Gastrocnemius medialis (tissue), 4 donors: ENCODE results near the gene TOR4A. TPM values are rescaled to one million over a fixed set of nuclear protein-coding genes. Genes with fewer than 3 reads are reported as not detected.

Source experiments
- ATAC-seq, 2 donors: fragments of 150-250 bp; one replicate each; pipeline ENCODE4 v1.9.1; 2016
- DNase-seq, 2 donors: peaks; one replicate each; pipeline ENCODE4 v3.0.0-alpha.2; 2019
- H3K27ac ChIP-seq, 4 donors: fragments of 200-600 bp; sonication (generic); 1 replicate in 1 of 4; 2 replicates in 3 of 4; pipeline ENCODE4 v1.5.1; 2016 to 2018; ENCODE audit warnings: mild to moderate bottlenecking in 2 of 4, moderate library complexity in 1 of 4
- H3K27me3 ChIP-seq, 3 donors: fragments of 200-600 bp; sonication (generic) in 2 of 3; 1 replicate in 1 of 3; 2 replicates in 2 of 3; pipeline versions ENCODE4 v1.5.1 to v1.6.0; 2016 to 2019; ENCODE audit warnings: mild to moderate bottlenecking in 1 of 3, moderate library complexity in 1 of 3
- H3K36me3 ChIP-seq, 2 donors: fragments of 200-600 bp; sonication (generic) in 1 of 2; one replicate each; pipeline ENCODE4 v1.5.1; 2017 to 2018
- H3K4me1 ChIP-seq, 2 donors: fragments of 200-600 bp; sonication (generic) in 1 of 2; one replicate each; pipeline ENCODE4 v1.5.1; 2016 to 2017; ENCODE audit warnings: mild to moderate bottlenecking in 2 of 2
- H3K4me3 ChIP-seq, 4 donors: fragments of 200-600 bp; sonication (generic) in 3 of 4; 1 replicate in 1 of 4; 2 replicates in 3 of 4; pipeline ENCODE4 v1.5.1; 2016 to 2019; ENCODE audit warnings: mild to moderate bottlenecking in 2 of 4
- H3K9me3 ChIP-seq, 3 donors: fragments of 200-600 bp; sonication (generic) in 2 of 3; 1 replicate in 1 of 3; 2 replicates in 2 of 3; pipeline ENCODE4 v1.5.1; 2016 to 2019
- POLR2A ChIP-seq, 2 donors: fragments of 450-650 bp; IDR thresholded peaks; one replicate each; pipeline ENCODE4 v1.6.1; 2017; ENCODE audit warnings: antibody characterized with exemption in 2 of 2, mild to moderate bottlenecking in 2 of 2, moderate library complexity in 2 of 2
- in situ Hi-C, 4 donors: fragments of 200-750 bp; cut with MboI; loops; one replicate each; pipeline versions ENCODE4 v1.15.0 to v1.8.0; 2017; ENCODE audit warnings: low sequenced_read_pairs in 4 of 4
- intact Hi-C: fragments of 100-400 bp; cut with DNase I; formaldehyde crosslinking; loops from one replicate; pipeline ENCODE4 v1.15.1; 2023; ENCODE audit warnings: low total_unique reads
- total RNA-seq, 4 donors: library from RNA; depleted of rRNA; stranded (reverse); fragments of >200 nt; gene quantifications; one replicate each; pipeline versions ENCODE4 v1.1.0 to v1.2.3, GENCODE V29; 2016
- TF ChIP-seq, protein P1 (sequence below), 5 experiments: fragments of 450-650 bp in 3 of 5; fragments of 200-600 bp in 2 of 5; sonication (generic) in 2 of 5; IDR thresholded peaks in 4 of 5; conservative IDR thresholded peaks in 1 of 5; 1 replicate in 4 of 5; 2 replicates in 1 of 5; pipeline ENCODE4 v1.5.1; 2016 to 2019; ENCODE audit warnings: antibody characterized with exemption in 5 of 5, mild to moderate bottlenecking in 3 of 5, moderate library complexity in 3 of 5

TOR4A gene
- total RNA-seq, 4 donors from 2014 or later = 1.2 to 2.8 (median 1.7) TPM

DNA sequence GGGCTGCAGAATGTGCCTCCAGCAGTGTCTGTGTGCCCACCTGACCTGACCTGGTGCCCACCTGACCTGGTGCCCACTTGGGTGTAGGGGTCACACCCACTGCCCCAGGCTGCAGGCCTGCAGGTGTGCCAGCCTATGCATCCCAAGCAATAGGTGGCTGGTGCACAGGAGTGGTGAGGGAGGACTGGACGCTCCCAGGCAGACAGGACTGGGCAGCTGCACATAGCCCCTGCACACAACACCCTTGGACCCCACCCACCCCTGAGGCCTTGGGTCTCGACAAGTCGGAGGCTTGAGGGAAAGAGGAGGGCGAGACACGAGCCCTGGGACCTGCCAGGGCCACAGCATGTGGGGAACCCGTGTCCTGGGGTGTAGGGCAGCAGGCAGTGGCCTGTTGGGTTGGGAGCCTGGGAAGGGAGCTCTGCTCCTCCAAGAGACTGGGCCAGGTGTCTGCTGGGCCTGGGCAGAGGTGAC, 35.4 kb downstream of the TOR4A start:
- DNase-seq = no peak
- in situ Hi-C loops = no loop called here

GRCh38 chr9:137313326-137313936, 35.9 kb downstream of the TOR4A start:
- H3K36me3 ChIP-seq = no peaks in the 10 kb centered on the region
- no peak overlapping the region for H3K4me3 ChIP-seq
- peaks cover 0 to 6% of the 10 kb centered on the region in 2 donors for H3K4me1 ChIP-seq
- intact Hi-C loops (no loop called here), in situ Hi-C loops (no loop called here)
- H3K27me3 ChIP-seq = peaks cover 12 to 29% (median 25%) of the 10 kb centered on the region in 3 donors
- DNase-seq (no peak), ATAC-seq (no peak)
- H3K27ac ChIP-seq = no peak overlapping the region
- TF ChIP-seq POLR2A (IDR thresholded peaks at IDR 0.05) = no peak
- TF ChIP-seq, protein P1, sequence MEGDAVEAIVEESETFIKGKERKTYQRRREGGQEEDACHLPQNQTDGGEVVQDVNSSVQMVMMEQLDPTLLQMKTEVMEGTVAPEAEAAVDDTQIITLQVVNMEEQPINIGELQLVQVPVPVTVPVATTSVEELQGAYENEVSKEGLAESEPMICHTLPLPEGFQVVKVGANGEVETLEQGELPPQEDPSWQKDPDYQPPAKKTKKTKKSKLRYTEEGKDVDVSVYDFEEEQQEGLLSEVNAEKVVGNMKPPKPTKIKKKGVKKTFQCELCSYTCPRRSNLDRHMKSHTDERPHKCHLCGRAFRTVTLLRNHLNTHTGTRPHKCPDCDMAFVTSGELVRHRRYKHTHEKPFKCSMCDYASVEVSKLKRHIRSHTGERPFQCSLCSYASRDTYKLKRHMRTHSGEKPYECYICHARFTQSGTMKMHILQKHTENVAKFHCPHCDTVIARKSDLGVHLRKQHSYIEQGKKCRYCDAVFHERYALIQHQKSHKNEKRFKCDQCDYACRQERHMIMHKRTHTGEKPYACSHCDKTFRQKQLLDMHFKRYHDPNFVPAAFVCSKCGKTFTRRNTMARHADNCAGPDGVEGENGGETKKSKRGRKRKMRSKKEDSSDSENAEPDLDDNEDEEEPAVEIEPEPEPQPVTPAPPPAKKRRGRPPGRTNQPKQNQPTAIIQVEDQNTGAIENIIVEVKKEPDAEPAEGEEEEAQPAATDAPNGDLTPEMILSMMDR (IDR thresholded peaks at IDR 0.05 in 4 of 5, conservative IDR thresholded peaks at IDR 0.05 in 1 of 5) = no peak
- H3K9me3 ChIP-seq = no peaks in the 10 kb centered on the region

More for the DNA sequence above, 35.4 kb downstream of the TOR4A start:
- ATAC-seq = no peak
- no peaks in the 10 kb centered on the region for H3K9me3 ChIP-seq
- TF ChIP-seq, protein P1 (IDR thresholded peaks at IDR 0.05 in 4 of 5, conservative IDR thresholded peaks at IDR 0.05 in 1 of 5) = no peak
- TF ChIP-seq POLR2A (IDR thresholded peaks at IDR 0.05) = no peak
- H3K36me3 ChIP-seq = no peaks in the 10 kb centered on the region
- H3K4me3 ChIP-seq = no peak overlapping the region
- peaks cover 12 to 33% (median 26%) of the 10 kb centered on the region in 3 donors for H3K27me3 ChIP-seq
- intact Hi-C loops = no loop called here
- peaks cover 0 to 6% of the 10 kb centered on the region in 2 donors for H3K4me1 ChIP-seq
- no peak overlapping the region for H3K27ac ChIP-seq

DNA sequence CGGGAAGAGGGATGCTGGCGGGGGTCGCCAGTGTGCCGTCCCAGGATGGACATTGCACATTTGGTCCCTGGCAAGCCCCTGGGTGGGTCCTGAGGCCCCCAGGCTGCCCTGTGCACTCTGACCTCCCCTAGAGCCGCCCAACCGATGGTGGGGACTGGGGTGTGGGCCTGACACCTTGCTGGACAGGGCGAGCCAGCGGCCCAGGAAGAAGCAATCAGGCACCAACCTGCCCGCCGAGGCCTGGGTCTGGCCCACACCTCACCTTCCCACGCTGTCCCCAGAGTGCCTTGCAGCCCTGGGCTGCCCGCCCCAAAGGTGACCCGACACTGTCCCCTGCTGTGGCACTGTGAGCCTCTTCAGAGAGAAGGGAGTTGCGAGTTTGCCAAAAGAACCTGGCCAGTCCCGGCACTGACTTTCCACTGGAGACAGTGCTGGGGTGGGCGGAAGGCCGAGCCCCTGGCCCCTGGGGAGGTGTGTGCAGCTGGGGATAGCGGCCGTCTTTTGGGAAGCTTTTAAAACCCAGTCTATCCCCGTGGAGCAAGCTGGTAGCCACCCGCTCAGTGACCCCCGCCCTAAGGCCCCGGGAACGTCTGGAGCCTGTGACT, 36.5 kb downstream of the TOR4A start:
- DNase-seq (no peak), ATAC-seq (no peak)
- Histone ChIP-seq H3K4me1 (peaks cover 0 to 6% of the 10 kb centered on the region in 2 donors), H3K27me3 (peaks cover 12 to 25% (median 22%) of the 10 kb centered on the region in 3 donors), H3K4me3 (no peak overlapping the region), H3K9me3 (no peaks in the 10 kb centered on the region), H3K36me3 (no peaks in the 10 kb centered on the region), H3K27ac (peak overlapping the region in 3 of 4 donors; percentile 20 to 68 (median 41))
- intact Hi-C loops = no loop called here
- in situ Hi-C loops = no loop called here
- TF ChIP-seq, protein P1 (IDR thresholded peaks at IDR 0.05 in 4 of 5, conservative IDR thresholded peaks at IDR 0.05 in 1 of 5) = peak in 1 of 5 experiments; percentile 39
- no peak for TF ChIP-seq POLR2A (IDR thresholded peaks at IDR 0.05)

GRCh38 chr9:137314561-137315560, 37.3 kb downstream of the TOR4A start:
- Histone ChIP-seq H3K27me3 (peaks cover 12 to 21% (median 14%) of the 10 kb centered on the region in 3 donors), H3K36me3 (no peaks in the 10 kb centered on the region), H3K4me1 (peaks cover 0 to 6% of the 10 kb centered on the region in 2 donors), H3K4me3 (no peak overlapping the region), H3K9me3 (no peaks in the 10 kb centered on the region), H3K27ac (peak overlapping the region; percentile 41 to 68 (median 52))
- no peak for ATAC-seq
- no peak for DNase-seq
- intact Hi-C loops = no loop called here
- TF ChIP-seq, protein P1 (IDR thresholded peaks at IDR 0.05 in 4 of 5, conservative IDR thresholded peaks at IDR 0.05 in 1 of 5) = no peak
- TF ChIP-seq POLR2A (IDR thresholded peaks at IDR 0.05) = no peak
- in situ Hi-C loops = no loop called here
